Stimulated activated CD4-positive, alpha-beta T cell treated with anti-CD3 and anti-CD28 coated beads, Interleukin-1b, Interleukin-23, amount 100 ng/mL, for 24 hours (primary cell): Measurements from ENCODE around the gene FAM174B.

Experiments used
- DNase-seq, 4 experiments: peaks; one replicate each; pipeline ENCODE4 v3.0.0-alpha.2; 2020; ENCODE audit warnings: low read depth in 4 of 4, low spot score in 1 of 4

The FAM174B gene

GRCh38 chr15:92574566-92574965 lies 81.0 kb downstream of the FAM174B start:
- DNase-seq = no peak

GRCh38 chr15:92574161-92574560 lies 81.4 kb downstream of the FAM174B start:
- DNase-seq = no peak

GRCh38 chr15:92571824-92572223 lies 83.8 kb downstream of the FAM174B start:
- no peak for DNase-seq

GRCh38 chr15:92570391-92570790 lies 85.2 kb downstream of the FAM174B start:
- DNase-seq = no peak

- DNase-seq = no peak
Measured at GRCh38 chr15:92569778-92570177, 85.8 kb downstream of the FAM174B start.
